ENCODE results near the gene CYP46A1. TPM values are rescaled to one million over a fixed set of nuclear protein-coding genes. Genes with fewer than 3 reads are reported as not detected.

CYP46A1 gene
- total RNA-seq, 1 experiment from 2014 or later, result 0.36 TPM

DNA sequence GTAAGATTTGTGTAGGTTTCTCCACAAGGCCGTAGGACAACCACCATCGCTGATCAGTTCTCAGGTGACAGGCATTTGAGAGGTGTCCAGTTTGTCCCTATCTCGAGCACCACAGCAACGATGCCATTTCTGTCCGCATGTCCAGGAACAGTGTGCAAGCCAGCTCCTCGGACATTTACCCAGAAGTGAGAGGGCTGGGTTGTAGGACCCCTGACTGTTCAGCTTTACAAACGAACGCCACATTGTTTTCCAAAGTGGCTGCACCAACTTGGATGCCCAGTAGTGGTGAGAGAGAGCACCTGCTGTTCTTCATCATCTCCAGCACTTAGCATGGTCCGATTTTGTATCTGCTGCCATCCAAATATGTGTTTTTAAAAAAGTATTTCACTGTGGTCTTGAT lies 38.6 kb downstream of the CYP46A1 start:
- in situ Hi-C loops (cut with HindIII; ENCODE audit: low pct_unique_long_range_greater_than_20kb, low sequenced_read_pairs), result no loop called here
- ATAC-seq, result no peak

GRCh38 chr14:99724196-99724891 lies 40.2 kb downstream of the CYP46A1 start:
- ChIA-PET CTCF (no interaction called here), POLR2A (no interaction called here)
- TF ChIP-seq, protein P1, sequence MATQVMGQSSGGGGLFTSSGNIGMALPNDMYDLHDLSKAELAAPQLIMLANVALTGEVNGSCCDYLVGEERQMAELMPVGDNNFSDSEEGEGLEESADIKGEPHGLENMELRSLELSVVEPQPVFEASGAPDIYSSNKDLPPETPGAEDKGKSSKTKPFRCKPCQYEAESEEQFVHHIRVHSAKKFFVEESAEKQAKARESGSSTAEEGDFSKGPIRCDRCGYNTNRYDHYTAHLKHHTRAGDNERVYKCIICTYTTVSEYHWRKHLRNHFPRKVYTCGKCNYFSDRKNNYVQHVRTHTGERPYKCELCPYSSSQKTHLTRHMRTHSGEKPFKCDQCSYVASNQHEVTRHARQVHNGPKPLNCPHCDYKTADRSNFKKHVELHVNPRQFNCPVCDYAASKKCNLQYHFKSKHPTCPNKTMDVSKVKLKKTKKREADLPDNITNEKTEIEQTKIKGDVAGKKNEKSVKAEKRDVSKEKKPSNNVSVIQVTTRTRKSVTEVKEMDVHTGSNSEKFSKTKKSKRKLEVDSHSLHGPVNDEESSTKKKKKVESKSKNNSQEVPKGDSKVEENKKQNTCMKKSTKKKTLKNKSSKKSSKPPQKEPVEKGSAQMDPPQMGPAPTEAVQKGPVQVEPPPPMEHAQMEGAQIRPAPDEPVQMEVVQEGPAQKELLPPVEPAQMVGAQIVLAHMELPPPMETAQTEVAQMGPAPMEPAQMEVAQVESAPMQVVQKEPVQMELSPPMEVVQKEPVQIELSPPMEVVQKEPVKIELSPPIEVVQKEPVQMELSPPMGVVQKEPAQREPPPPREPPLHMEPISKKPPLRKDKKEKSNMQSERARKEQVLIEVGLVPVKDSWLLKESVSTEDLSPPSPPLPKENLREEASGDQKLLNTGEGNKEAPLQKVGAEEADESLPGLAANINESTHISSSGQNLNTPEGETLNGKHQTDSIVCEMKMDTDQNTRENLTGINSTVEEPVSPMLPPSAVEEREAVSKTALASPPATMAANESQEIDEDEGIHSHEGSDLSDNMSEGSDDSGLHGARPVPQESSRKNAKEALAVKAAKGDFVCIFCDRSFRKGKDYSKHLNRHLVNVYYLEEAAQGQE (IDR thresholded peaks at IDR 0.05; ENCODE audit: insufficient read depth in 1 of 2, low read depth in 2 of 2, low read length in 1 of 2), result no peak
- TF ChIP-seq SIN3A (IDR thresholded peaks at IDR 0.05; ENCODE audit: borderline replicate concordance, insufficient read depth, low read depth, low read length) (no peak), POLR2AphosphoS5 (IDR thresholded peaks at IDR 0.05; ENCODE audit: low read depth, low read length) (no peak), TCF7L2 (IDR thresholded peaks at IDR 0.05; ENCODE audit: low read depth, low read length) (no peak), CTCF (IDR thresholded peaks at IDR 0.05) (no peak)
- Histone ChIP-seq H3K27me3 (ENCODE audit: control insufficient read depth, insufficient read depth, low read length) (no peaks in the 10 kb centered on the region), H3K4me3 (ENCODE audit: low read depth in 2 of 2, low read length in 2 of 2) (no peak overlapping the region), H3K36me3 (ENCODE audit: control insufficient read depth, insufficient read depth, low read length) (no peaks in the 10 kb centered on the region), H3K9me3 (ENCODE audit: control insufficient read depth, insufficient read depth, low read depth, low read length) (no peaks in the 10 kb centered on the region), H3K4me1 (ENCODE audit: control insufficient read depth, insufficient read depth, low read length) (no peaks in the 10 kb centered on the region), H3K27ac (ENCODE audit: low read length) (no peak overlapping the region)
- ATAC-seq (peak; percentile 46), DNase-seq (ENCODE audit: low read depth, low spot score) (no peak)
- intact Hi-C loops (cut with micrococcal nuclease; ENCODE audit: unreplicated experiment), result no loop called here
- BruUV-seq (replicated peaks), result no TSS peak
- in situ Hi-C loops (cut with HindIII; ENCODE audit: low pct_unique_long_range_greater_than_20kb, low sequenced_read_pairs), result no loop called here

More for the DNA sequence above, 38.6 kb downstream of the CYP46A1 start:
- TF ChIP-seq, protein P1 (IDR thresholded peaks at IDR 0.05; ENCODE audit: insufficient read depth in 1 of 2, low read depth in 2 of 2, low read length in 1 of 2), result no peak
- TF ChIP-seq TCF7L2 (IDR thresholded peaks at IDR 0.05; ENCODE audit: low read depth, low read length), result no peak
- TF ChIP-seq CTCF (IDR thresholded peaks at IDR 0.05), result no peak
- TF ChIP-seq SIN3A (IDR thresholded peaks at IDR 0.05; ENCODE audit: borderline replicate concordance, insufficient read depth, low read depth, low read length), result no peak
- no peak for TF ChIP-seq POLR2AphosphoS5 (IDR thresholded peaks at IDR 0.05; ENCODE audit: low read depth, low read length)
- no peaks in the 10 kb centered on the region for H3K27me3 ChIP-seq (ENCODE audit: control insufficient read depth, insufficient read depth, low read length)
- no peak overlapping the region for H3K27ac ChIP-seq (ENCODE audit: low read length)
- no peak overlapping the region for H3K4me3 ChIP-seq (ENCODE audit: low read depth in 2 of 2, low read length in 2 of 2)
- CTCF ChIA-PET, result no interaction called here
- H3K4me1 ChIP-seq (ENCODE audit: control insufficient read depth, insufficient read depth, low read length), result no peaks in the 10 kb centered on the region
- intact Hi-C loops (cut with micrococcal nuclease; ENCODE audit: unreplicated experiment), result no loop called here
- H3K36me3 ChIP-seq (ENCODE audit: control insufficient read depth, insufficient read depth, low read length), result no peaks in the 10 kb centered on the region
- no peak for DNase-seq (ENCODE audit: low read depth, low spot score)
- BruUV-seq (replicated peaks), result no TSS peak
- H3K9me3 ChIP-seq (ENCODE audit: control insufficient read depth, insufficient read depth, low read depth, low read length), result no peaks in the 10 kb centered on the region
- POLR2A ChIA-PET, result no interaction called here

Data from Panc1 (cell line).